Fibroblast of mammary gland (primary cell): Measurements from ENCODE around the gene KCNMA1.

Experiments used
- DNase-seq: peaks from one replicate; pipeline ENCODE4 v3.0.0-alpha.2; 2010; ENCODE audit warnings: low read depth
- H3K4me3 ChIP-seq: 2 replicates; pipeline ENCODE4 v1.5.1; 2011; ENCODE audit warnings: low read depth, mild to moderate bottlenecking, low read length, moderate library complexity; ENCODE audit not compliant: control insufficient read depth
- TF ChIP-seq, protein P1 (sequence below): conservative IDR thresholded peaks from 2 replicates; pipeline ENCODE4 v1.5.1; 2011; ENCODE audit warnings: low read depth, low read length, inconsistent platforms; ENCODE audit not compliant: control insufficient read depth, insufficient read depth

The KCNMA1 gene

DNA sequence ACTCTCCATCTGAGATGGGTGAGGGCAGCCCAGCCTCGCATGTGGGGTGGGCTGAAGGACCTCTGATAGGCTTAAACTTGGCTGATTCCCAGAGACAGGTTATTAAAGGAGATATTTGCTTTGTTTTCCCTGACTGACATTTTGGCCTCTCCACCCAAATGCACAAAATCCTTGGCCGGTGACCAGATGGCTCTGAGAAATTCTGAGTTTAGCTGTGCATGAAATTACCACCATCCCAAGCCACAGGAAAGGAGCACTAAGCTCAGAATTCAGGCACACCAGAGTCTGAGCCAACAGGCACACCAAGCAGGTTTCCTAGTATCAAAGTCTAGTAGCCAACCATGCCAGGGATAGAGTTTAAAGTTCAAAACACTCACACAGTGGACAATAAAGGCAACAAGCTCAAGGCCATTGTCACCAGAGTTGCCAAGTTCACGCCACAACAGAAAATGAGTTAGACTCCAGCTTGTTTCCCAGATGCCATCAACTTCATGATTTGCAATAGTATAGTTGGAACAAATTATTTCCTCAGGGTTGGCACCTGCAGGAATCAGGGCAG lies 387.6 kb downstream of the KCNMA1 start:
- no peak for DNase-seq
- no peak overlapping the region for H3K4me3 ChIP-seq
- TF ChIP-seq, protein P1, sequence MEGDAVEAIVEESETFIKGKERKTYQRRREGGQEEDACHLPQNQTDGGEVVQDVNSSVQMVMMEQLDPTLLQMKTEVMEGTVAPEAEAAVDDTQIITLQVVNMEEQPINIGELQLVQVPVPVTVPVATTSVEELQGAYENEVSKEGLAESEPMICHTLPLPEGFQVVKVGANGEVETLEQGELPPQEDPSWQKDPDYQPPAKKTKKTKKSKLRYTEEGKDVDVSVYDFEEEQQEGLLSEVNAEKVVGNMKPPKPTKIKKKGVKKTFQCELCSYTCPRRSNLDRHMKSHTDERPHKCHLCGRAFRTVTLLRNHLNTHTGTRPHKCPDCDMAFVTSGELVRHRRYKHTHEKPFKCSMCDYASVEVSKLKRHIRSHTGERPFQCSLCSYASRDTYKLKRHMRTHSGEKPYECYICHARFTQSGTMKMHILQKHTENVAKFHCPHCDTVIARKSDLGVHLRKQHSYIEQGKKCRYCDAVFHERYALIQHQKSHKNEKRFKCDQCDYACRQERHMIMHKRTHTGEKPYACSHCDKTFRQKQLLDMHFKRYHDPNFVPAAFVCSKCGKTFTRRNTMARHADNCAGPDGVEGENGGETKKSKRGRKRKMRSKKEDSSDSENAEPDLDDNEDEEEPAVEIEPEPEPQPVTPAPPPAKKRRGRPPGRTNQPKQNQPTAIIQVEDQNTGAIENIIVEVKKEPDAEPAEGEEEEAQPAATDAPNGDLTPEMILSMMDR = no peak

DNA sequence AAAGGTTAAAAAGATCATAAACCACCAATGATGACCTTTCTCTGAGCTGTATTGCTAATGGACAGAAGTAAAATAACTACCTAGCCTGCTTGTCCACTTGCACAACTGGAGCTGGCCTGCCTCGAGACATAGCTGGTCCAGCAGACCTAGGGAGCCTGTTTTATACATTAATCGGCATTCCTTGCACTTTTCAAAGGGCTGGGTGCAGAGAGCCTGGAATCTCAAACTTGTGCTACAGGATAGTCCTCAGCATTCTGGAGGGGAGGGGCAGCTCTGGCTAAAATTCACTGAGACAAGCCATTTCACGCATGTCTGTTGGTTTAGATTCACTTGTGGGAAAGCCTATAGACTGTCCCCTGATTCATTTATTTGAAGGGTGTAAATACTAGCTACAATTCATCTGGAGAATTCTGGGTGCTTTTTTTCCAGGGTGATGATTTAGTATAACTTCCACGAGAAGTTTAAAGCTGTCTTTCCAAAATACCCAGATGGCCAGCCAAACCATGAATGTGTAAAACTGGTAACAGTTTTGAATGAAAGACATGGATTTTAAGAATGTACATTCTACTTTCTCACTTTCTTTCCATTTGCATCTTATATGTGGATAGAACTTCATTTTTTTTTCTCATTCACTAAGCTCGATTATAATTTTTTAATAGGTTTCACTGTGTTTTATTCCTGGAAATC lies 389.4 kb downstream of the KCNMA1 start:
- TF ChIP-seq, protein P1 = no peak
- DNase-seq = no peak
- H3K4me3 ChIP-seq = no peak overlapping the region

DNA sequence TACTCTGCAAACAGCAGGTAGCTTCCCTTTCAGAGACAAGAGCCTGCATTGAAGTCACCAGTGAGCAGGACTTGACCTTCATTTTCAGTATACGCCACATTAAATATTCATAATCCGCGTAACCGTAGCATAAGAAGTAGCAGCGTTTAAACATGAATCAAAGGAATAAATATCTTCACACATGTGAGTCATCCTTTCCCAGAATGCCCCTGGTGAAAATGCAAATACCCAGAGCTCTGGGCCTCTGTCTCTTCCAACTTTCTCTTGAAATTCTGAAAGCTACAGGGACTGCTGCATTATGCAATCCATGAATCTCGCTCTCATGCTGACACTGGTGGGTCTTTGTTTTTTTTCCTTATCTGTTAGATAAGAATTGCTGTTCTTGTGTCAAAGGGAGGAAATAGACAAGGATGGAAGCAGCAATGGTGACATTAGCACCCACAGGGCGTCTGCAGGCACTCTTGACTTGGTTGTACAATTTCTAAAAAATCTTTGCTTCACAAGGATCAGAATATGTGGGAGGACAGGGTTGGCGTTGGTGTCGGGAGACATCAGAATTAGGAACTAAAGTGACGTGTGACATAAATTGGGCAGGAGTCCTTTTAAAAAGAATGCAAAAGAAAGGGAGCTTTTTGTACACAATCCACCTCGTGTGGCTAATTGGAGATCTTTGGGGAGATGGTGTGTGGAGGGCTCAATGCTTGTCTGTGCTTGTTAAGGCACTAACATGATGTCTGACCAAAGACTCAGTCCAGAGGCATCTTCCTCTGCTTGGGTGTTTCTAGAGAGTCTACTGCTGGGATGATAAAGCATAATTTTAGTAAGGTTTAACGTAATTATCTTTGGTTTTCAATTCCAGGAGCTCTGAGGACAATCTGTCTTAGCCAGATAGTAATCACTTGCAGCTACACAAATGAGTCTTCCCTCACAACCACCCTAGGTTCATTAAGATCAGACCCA lies 390.3 kb downstream of the KCNMA1 start:
- TF ChIP-seq, protein P1 = no peak
- no peak overlapping the region for H3K4me3 ChIP-seq
- peak; percentile 67 for DNase-seq

DNA sequence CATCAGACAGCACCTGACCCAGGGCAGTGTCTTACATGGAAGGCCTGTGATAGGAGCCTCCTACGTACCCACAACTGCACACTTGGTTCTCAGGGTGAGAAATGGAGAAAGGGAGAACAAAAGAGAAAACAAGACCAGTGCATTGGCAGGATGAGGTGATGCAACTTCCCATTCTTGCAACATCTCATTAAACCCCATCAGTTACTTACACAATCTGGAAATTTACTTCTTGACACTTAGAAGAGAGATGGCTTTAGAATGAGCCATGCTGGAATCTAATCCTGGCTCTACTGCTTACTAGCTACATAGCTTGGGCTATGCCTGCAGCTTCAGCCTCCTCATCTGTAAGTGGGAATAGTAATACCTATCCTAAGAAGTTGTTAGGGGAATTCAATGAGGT lies 391.7 kb downstream of the KCNMA1 start:
- peak; percentile 54 for DNase-seq
- TF ChIP-seq, protein P1 = no peak

DNA sequence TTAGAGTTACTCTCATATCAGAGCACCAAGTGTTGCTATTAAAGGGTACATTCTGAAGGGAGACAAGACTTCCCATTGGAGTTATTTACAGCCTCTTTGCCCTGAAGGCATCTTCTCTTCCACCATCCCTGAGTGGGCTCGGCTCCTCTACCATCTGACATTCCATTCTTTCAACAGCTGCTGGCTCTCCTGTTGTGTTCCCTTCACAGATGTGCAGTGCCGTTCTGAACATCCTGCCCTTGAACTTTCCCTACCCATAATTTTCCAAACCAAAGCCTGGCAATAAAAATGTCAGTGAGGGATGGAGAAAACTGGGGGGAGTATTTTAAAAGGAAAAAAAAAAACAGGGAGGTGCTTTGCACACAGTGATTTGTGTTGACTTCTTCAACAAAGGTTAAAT lies 392.9 kb downstream of the KCNMA1 start:
- no peak overlapping the region for H3K4me3 ChIP-seq
- TF ChIP-seq, protein P1 = no peak
- DNase-seq = no peak

More for the DNA sequence above, 391.7 kb downstream of the KCNMA1 start:
- no peak overlapping the region for H3K4me3 ChIP-seq

DNA sequence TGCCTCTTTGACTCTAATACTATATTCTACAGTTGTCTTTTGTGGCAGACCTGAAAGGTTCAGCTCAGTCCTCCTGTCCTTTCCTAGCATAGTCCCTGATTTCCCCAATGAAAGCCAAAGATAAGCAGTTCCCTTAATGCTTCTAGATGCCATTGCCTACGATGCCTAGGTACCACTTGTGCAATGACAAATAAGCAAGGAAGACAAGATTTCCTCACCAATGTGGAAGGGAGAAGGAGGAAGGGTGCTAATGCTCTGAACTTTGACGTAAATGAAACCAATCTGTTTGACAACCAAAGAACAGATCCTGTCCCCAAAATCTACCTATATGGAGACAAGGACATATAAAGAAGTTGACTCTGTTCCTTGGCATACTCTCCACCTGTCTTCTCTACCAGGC lies 393.3 kb downstream of the KCNMA1 start:
- no peak overlapping the region for H3K4me3 ChIP-seq
- no peak for DNase-seq
- TF ChIP-seq, protein P1 = no peak
